HTERT RPE-1 (cell line): Measurements from ENCODE around the gene DEAF1.

Experiments used
- in situ Hi-C: fragments of 300-500 bp; cut with MboI; formaldehyde crosslinking; loops from 4 replicates; pipeline ENCODE4 v1.14.3; 2020; ENCODE audit warnings: low sequenced_read_pairs

The DEAF1 gene

DNA sequence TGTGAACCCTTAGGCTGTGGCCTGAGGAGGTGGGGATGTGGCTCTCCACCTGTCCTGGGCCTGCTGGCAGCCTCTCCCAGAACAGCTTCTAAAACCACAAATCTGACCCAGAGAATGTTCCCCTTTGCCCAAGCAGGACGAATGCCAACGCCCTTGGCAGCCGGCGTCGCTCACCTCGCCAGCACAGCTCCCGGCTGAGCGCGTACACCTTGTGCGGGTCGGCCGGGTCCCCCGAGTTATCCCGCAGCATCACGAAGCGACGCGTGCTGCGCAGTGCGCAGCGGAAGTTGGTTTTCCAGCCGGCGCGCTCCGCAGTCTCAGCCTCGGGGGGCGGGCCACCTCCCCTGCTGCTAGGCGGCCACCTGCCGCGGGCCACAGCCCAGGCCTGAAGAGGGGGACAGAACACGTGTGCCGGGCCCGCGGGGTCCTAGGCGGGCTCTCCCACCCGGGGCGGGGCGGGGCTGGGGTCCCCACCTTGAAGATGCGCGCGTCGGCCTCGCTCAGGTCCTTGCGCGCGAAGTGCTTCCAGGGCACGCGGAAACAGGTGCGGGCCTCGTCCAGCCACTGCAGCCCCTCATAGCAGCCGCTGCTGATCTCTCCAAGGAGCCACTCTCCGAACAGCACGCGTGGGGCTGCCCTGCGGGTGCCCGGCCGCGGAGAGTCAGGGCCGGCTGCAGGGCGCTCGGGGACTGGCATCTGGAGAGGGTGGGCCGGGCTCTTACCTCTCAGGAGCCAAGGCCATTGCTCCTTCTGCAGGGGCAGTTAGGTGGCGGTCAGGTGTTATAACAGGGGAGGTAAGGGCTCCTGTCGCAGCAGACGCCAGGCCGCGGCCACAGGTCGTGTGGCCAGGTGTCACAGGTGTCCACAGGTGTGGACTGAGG lies 80.2 kb downstream of the DEAF1 start:
- in situ Hi-C loops, result no loop called here

DNA sequence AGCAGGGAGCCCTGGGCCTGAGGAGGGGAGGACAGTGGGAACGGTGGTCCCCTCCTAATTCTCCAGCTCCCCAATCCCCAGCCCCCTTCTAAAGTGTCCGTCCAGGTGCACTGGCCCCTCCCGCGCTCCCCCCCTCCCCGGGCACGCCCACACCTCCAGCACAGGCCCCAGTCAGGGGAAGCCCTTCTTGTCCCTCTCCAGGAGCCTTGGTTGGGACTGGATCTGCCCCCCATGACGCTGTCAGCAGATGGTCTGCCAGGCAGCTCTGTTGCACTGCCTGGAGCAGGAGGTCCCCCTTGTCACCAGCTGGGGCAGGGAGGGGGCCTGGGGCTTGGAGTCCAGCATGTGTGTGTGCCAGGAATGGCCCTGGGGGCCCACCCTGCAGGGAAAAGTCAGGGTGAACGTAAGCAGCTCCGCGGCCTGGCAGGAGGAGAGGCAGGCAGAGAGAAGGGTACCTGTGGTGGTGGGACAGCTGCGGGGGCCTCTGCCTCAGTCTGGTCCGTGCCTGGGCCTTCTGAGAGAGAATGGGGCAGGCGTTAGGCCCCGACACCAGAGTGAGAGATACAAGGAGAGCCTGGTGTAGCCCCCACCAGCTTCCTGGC lies 80.9 kb downstream of the DEAF1 start:
- in situ Hi-C loops, result no loop called here

DNA sequence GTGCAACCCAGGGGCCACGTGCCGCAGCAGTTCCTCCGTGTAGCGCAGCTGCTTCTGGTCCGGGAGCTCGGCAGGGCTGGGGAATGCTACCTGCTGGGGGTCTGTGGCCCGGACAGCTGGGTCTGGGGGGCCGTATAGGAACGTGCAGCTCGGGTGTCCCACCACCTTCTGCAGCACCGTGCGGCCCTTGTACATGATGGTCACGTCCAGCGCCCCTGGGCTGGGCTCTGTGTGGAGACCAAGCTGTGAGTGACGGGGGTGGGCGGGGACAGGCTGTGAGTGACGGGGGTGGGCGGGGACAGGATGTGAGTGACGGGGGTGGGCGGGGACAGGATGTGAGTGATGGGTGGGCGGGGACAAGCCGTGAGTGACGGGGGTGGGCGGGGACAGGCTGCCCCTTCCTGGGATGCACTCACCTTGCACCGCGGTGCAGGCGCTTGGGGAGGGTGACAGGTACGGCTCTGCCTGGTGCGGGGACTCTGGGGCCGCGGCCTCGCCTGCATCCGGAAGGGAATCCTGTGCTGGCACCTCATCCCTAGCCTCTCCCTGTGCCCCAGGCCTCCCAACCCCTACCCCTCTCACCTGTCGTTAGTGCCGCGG lies 81.6 kb downstream of the DEAF1 start:
- in situ Hi-C loops, result no loop called here

DNA sequence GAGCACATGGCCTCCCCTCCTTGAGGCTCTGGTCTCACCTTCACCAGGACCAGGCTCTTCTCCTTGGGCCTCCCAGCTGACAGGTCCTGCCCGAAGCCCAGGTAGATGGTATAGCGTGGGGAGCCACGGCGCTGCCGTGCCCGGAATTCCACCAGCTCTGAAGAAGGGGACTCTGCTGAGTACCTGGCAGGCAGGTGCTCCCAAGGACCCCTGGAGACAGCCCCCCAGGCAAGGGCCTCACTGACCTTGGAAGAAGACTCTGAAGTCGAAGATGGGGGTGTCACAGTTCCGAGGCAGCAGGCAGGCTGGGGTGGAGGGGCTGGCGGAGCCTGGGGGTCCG lies 82.1 kb downstream of the DEAF1 start:
- in situ Hi-C loops, result no loop called here

- in situ Hi-C loops, result no loop called here
Observed at GRCh38 chr11:612201-612960, 82.6 kb downstream of the DEAF1 start.

GRCh38 chr11:611001-611996 lies 83.7 kb downstream of the DEAF1 start:
- in situ Hi-C loops, result no loop called here

- in situ Hi-C loops, result no loop called here
Observed at GRCh38 chr11:610146-610801, 84.7 kb downstream of the DEAF1 start.

- in situ Hi-C loops, result no loop called here
Observed at GRCh38 chr11:609341-609811, 85.6 kb downstream of the DEAF1 start.

GRCh38 chr11:608791-609251 lies 86.2 kb downstream of the DEAF1 start:
- in situ Hi-C loops, result no loop called here

DNA sequence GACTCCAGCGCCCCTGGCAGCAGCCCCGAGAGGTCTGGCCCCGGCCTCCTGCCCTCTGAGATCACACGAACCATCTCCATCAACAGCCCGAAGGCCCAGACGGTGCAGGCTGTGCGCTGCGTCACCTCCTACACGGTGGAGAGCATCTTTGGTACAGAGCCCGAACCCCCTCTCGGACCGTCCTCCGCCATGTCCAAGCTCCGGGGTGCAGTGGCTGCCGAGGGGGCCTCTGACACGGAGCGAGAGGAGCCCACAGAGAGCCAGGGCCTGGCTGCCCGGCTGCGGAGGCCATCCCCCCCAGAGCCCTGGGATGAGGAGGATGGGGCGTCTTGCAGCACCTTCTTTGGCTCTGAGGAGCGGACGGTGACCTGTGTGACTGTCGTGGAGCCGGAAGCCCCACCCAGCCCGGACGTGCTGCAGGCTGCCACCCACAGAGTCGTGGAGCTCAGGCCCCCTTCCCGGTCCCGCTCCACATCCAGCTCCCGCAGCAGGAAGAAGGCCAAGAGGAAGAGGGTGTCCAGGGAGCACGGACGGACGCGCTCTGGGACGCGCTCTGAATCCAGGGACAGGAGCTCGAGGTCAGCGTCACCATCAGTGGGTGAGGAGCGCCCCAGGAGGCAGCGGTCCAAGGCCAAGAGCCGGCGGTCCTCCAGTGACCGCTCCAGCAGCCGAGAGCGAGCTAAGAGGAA lies 86.9 kb downstream of the DEAF1 start:
- in situ Hi-C loops, result no loop called here

GRCh38 chr11:607020-607780 lies 87.8 kb downstream of the DEAF1 start:
- in situ Hi-C loops, result no loop called here

DNA sequence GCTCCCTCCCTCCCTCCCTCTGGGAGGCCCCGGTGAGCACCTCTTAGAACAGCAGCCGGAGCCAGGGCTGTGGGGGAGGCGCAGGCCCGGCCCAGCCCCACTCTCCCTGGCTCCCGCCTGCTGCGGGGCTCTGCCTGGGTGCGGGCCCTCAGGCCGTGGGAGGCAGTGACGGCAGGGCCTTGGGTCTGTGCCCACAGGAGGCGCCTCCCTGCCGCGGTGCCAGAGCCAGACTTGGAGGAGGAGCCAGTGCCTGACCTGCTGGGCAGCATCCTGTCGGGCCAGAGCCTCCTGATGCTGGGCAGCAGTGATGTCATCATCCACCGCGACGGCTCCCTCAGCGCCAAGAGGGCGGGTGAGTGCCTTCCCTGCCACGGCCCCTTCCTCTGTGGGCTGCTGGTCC lies 88.8 kb downstream of the DEAF1 start:
- in situ Hi-C loops, result no loop called here

GRCh38 chr11:605286-606129 lies 89.5 kb downstream of the DEAF1 start:
- in situ Hi-C loops, result no loop called here

DNA sequence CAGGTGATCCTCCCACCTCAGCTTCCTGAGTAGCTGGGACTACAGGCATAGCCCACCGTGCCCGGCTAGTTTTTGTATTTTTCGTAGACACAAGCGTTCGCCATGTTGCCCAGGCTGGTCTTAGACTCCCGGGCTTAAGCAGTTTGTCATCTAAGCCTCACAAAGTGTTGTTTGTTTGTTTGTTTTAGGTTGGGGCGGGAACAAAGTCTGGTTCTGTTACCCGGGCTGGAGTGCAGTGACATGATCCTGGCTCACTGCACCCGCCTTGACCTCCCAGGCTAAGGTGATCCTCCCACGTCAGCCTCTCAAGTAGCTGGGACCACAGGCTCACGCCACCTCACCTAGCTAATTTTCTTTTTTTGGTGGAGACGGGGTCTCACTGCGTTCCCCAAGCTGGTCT lies 91.9 kb downstream of the DEAF1 start:
- in situ Hi-C loops, result no loop called here

DNA sequence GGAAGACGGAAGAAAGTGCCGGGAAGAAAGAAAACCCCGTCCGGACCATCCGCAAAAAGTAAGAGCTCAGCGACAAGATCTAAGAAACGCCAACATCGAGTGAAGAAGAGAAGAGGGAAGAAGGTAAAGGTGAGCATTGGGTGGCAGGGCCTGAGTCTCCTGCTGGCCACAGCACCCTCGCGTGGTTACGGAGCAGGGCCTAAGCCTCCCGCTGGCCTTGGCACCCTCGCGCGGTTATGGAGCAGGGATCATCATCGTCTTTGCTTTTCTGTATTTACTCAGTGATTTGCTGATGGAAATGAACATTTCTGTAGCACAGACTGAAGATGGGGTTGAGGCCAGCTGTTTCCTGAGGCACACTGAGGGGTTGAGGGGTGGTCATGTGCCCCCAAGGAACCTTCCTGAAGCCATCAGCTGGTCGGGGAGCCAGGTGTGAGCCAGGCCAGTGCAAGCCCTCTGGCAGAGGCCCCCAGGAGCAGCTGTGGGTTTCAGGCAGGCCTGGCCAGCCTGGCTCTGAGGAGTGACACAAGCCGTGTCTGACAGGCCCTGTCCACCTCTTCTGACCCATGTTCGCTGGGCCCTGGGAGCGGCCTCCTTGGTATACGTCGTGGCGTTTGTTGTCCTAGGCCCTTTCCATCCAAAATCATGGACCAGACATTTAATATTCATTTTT lies 93.3 kb downstream of the DEAF1 start:
- in situ Hi-C loops, result no loop called here

- in situ Hi-C loops, result no loop called here
Observed at GRCh38 chr11:598005-598680, 96.9 kb downstream of the DEAF1 start.
